Measurements from ENCODE around the gene TRPV2. TPM values are rescaled to one million over a fixed set of nuclear protein-coding genes. Genes with fewer than 3 reads are reported as not detected.
A peak's percentile ranks its signal among the peaks of the same experiment; 100 is the strongest.

The TRPV2 gene
- total and polyA plus RNA-seq, 9 of the 15 experiments (the other 6 are each of a cell fraction or from before 2014, with no cell fraction given) = 10.0 to 97.5 (median 30.3) TPM

GRCh38 chr17:16406742-16407674 lies 8.4 kb upstream of the TRPV2 start:
- Histone ChIP-seq H2AFZ (ENCODE audit: low read depth, low read length) (no peak overlapping the region), H3K27me3 (ENCODE audit: control insufficient read depth in 2 of 2, insufficient read depth in 2 of 2, low read length in 2 of 2) (no peaks in the 10 kb centered on the region), H3K9me3 (replicated peaks; ENCODE audit: control insufficient read depth, insufficient read depth, low read depth, low read length) (no peaks in the 10 kb centered on the region), H3K79me2 (ENCODE audit: control insufficient read depth, insufficient read depth, low read length) (no peaks in the 10 kb centered on the region), H3K4me1 (replicated peaks in 1 of 2; ENCODE audit: control insufficient read depth in 2 of 2, insufficient read depth in 2 of 2, low read length in 2 of 2) (peaks cover 5 to 14% of the 10 kb centered on the region in 2 experiments; a peak in 4 of 5 replicates), H3K9me1 (ENCODE audit: control insufficient read depth, insufficient read depth, low read length) (no peaks in the 10 kb centered on the region), H3K27ac (ENCODE audit: extremely low read depth, low read depth, low read length) (no peak overlapping the region), H3K36me3 (ENCODE audit: control insufficient read depth, insufficient read depth, low read length) (no peaks in the 10 kb centered on the region), H3K4me2 (ENCODE audit: insufficient read depth, low read length) (no peak overlapping the region), H3K4me3 (no peak overlapping the region), H4K20me1 (replicated peaks; ENCODE audit: control insufficient read depth, insufficient read depth, low read length) (no peaks in the 10 kb centered on the region), H3K9ac (ENCODE audit: insufficient read depth in 1 of 2, low read depth in 2 of 2, low read length in 2 of 2) (no peak overlapping the region)
- in situ Hi-C loops (cut with MboI) (no loop called here), intact Hi-C loops (cut with micrococcal nuclease) (no loop called here)
- TF ChIP-seq EGR1 (conservative IDR thresholded peaks at IDR 0.05) (peak; percentile 29; the same call in 1 of the 2 replicates), TRIM25 (IDR thresholded peaks at IDR 0.05; ENCODE audit: borderline replicate concordance) (no peak), U2AF1 (optimal IDR thresholded peaks at IDR 0.05; ENCODE audit: low read depth, low read length) (no peak), HMG20B (CRISPR knock-in tag; IDR thresholded peaks at IDR 0.05) (no peak), ZNF121 (CRISPR knock-in tag; conservative IDR thresholded peaks at IDR 0.05) (peak; percentile 57), ZBTB33 (CRISPR knock-in tag; IDR thresholded peaks at IDR 0.05) (peak; percentile 74; the same call in 1 of the 2 replicates)
- POLR2A ChIA-PET = no interaction called here
- CTCF ChIA-PET (ENCODE audit: low intra/inter-chr PET ratio) = no interaction called here
- BruUV-seq (replicated peaks) = no TSS peak
- 81% methylated on average over 18 of the region's 67 CpGs for WGBS (ENCODE audit: insufficient coverage, low coverage, missing lambda C conversion rate)
- DNase-seq (ENCODE audit: extremely low read depth in 1 of 4, low spot score in 3 of 4) = peak in 3 of 4 experiments; percentile 10 to 32 (median 26)
- ATAC-seq = no peak
- FAIRE-seq = no peak
